Smooth muscle cell (in vitro differentiated cells): ENCODE measurements around the gene RTBDN. TPM values are rescaled to one million over a fixed set of nuclear protein-coding genes. Genes with fewer than 3 reads are reported as not detected.

Experiments
- DNase-seq: peaks from one replicate; lab custom pipeline; 2025; ENCODE audit not compliant: unreplicated experiment; lab: John Stamatoyannopoulos, UW
- H2AFZ ChIP-seq: fragments of 200-600 bp; sonication (generic); 2 replicates; pipeline ENCODE4 v1.6.0; 2016; ENCODE audit warnings: antibody characterized with exemption, low read depth, mild to moderate bottlenecking
- H3F3A ChIP-seq: fragments of 200-600 bp; sonication (generic); 2 replicates; pipeline ENCODE4 v1.6.0; 2017; ENCODE audit warnings: antibody characterized with exemption, low read depth
- H3K27ac ChIP-seq: fragments of 200-600 bp; sonication (generic); 2 replicates; pipeline ENCODE4 v1.5.1; 2016; ENCODE audit warnings: low read depth, mild to moderate bottlenecking
- H3K27me3 ChIP-seq: fragments of 200-600 bp; sonication (generic); 2 replicates; pipeline ENCODE4 v1.6.1; 2016; ENCODE audit warnings: low read depth, mild to moderate bottlenecking
- H3K36me3 ChIP-seq: fragments of 200-600 bp; sonication (generic); 2 replicates; pipeline ENCODE4 v1.5.1; 2016; ENCODE audit warnings: low read depth
- H3K4me1 ChIP-seq: fragments of 200-600 bp; sonication (generic); 2 replicates; pipeline ENCODE4 v1.5.1; 2016; ENCODE audit warnings: low read depth
- H3K4me2 ChIP-seq: fragments of 200-600 bp; sonication (generic); 2 replicates; pipeline ENCODE4 v1.6.0; 2016; ENCODE audit warnings: mild to moderate bottlenecking
- H3K4me3 ChIP-seq: fragments of 200-600 bp; sonication (generic); 2 replicates; pipeline ENCODE4 v1.5.1; 2016; ENCODE audit warnings: mild to moderate bottlenecking
- H3K79me2 ChIP-seq: fragments of 200-600 bp; sonication (generic); 2 replicates; pipeline ENCODE4 v1.6.0; 2016; ENCODE audit warnings: low read depth, mild to moderate bottlenecking
- H3K9ac ChIP-seq: fragments of 200-600 bp; sonication (generic); 2 replicates; pipeline ENCODE4 v1.6.0; 2016; ENCODE audit warnings: low read depth
- H3K9me3 ChIP-seq: fragments of 200-600 bp; sonication (generic); replicated peaks from 2 replicates; pipeline ENCODE4 v1.5.1; 2016; ENCODE audit warnings: low read depth
- H4K20me1 ChIP-seq: fragments of 200-600 bp; sonication (generic); 2 replicates; pipeline ENCODE4 v1.6.0; 2016; ENCODE audit warnings: low read depth
- WGBS: methylation state at CpG from one replicate; pipeline ENCODE4 v1.1.7; 2016; ENCODE audit warnings: low lambda C conversion rate; 5-methylcytosine and 5-hydroxymethylcytosine counted together
- polyA plus RNA-seq: library from polyadenylated mRNA; unstranded; fragments of >200 nt; fragmentation: Nextera tagmentation; extraction: Ambion mirVana; gene quantifications from 2 replicates; pipeline ENCODE4 v1.2.1, GENCODE V29; 2016
- total RNA-seq: library from RNA; depleted of rRNA; stranded (reverse); fragments of >200 nt; gene quantifications from 2 replicates; pipeline ENCODE4 v1.2.3, GENCODE V29; 2014
- TF ChIP-seq, protein P1 (sequence below): fragments of 200-600 bp; sonication (generic); IDR thresholded peaks from 2 replicates; pipeline ENCODE4 v1.5.1; 2017; ENCODE audit warnings: borderline replicate concordance, mild to moderate bottlenecking, antibody characterized with exemption; ENCODE audit not compliant: insufficient read depth, poor library complexity, severe bottlenecking

RTBDN gene
- total and polyA plus RNA-seq, 2 experiments from 2014 or later = 1.7 TPM; not detected in 1

DNA sequence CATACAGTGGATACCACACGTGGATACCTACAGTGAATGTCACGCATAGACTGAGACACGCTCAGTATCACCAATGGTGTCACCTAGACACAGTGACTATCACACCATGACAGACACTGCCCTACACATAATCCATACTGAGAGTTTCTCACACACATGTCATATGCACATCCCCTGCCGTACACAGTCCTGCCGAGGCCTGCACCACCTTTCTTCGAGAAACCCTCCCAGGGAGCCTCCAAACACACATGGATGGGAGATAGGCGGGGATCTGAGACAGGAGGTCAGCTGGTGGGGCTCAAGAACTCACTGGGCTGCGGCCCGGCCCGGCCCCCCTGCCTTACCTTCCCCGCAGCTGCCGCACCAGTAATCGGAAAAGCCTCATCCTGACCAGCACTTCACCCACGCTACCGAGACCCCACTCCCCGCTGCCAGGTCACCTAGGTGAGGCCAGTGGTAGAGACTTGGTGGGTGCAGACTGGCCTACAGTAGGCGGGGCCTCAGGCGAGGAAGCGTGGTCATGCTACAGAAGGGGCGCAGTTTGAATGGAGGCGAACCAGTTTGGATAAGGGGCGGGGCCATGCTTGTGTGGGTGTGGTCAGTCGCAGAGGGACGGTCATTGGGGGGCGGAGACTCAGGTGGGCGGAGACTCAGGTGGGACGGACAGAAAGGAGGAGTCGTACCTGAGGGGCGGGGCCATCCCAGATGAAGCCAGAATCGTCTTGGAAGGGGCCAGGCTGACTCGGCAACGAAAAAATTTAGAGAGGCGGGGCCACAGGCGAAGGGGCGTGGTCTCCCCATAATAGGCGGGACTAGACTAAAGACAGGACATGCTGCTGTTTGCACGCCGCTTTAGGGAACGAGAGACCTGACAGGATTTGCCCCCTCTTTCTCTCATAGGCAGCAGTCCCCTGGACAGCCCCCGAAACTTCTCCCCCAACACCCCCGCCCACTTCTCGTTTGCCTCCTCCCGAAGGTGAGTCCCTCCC lies 6.0 kb upstream of the RTBDN start:
- H3K4me3 ChIP-seq = peak overlapping the region; percentile 38
- no peaks in the 10 kb centered on the region for H4K20me1 ChIP-seq
- no peaks in the 10 kb centered on the region for H3K9me3 ChIP-seq
- peaks cover 8% of the 10 kb centered on the region for H3K4me1 ChIP-seq
- WGBS = 32% methylated on average over 38 of the region's 43 CpGs
- H3K79me2 ChIP-seq = no peaks in the 10 kb centered on the region
- peaks cover 13% of the 10 kb centered on the region for H3F3A ChIP-seq
- no peaks in the 10 kb centered on the region for H3K36me3 ChIP-seq
- no peak for DNase-seq
- peak overlapping the region; percentile 16 for H2AFZ ChIP-seq
- peaks cover 47% of the 10 kb centered on the region for H3K27me3 ChIP-seq
- no peak overlapping the region for H3K9ac ChIP-seq
- H3K27ac ChIP-seq = no peak overlapping the region
- peak overlapping the region; percentile 79 for H3K4me2 ChIP-seq
- TF ChIP-seq, protein P1, sequence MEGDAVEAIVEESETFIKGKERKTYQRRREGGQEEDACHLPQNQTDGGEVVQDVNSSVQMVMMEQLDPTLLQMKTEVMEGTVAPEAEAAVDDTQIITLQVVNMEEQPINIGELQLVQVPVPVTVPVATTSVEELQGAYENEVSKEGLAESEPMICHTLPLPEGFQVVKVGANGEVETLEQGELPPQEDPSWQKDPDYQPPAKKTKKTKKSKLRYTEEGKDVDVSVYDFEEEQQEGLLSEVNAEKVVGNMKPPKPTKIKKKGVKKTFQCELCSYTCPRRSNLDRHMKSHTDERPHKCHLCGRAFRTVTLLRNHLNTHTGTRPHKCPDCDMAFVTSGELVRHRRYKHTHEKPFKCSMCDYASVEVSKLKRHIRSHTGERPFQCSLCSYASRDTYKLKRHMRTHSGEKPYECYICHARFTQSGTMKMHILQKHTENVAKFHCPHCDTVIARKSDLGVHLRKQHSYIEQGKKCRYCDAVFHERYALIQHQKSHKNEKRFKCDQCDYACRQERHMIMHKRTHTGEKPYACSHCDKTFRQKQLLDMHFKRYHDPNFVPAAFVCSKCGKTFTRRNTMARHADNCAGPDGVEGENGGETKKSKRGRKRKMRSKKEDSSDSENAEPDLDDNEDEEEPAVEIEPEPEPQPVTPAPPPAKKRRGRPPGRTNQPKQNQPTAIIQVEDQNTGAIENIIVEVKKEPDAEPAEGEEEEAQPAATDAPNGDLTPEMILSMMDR = no peak

DNA sequence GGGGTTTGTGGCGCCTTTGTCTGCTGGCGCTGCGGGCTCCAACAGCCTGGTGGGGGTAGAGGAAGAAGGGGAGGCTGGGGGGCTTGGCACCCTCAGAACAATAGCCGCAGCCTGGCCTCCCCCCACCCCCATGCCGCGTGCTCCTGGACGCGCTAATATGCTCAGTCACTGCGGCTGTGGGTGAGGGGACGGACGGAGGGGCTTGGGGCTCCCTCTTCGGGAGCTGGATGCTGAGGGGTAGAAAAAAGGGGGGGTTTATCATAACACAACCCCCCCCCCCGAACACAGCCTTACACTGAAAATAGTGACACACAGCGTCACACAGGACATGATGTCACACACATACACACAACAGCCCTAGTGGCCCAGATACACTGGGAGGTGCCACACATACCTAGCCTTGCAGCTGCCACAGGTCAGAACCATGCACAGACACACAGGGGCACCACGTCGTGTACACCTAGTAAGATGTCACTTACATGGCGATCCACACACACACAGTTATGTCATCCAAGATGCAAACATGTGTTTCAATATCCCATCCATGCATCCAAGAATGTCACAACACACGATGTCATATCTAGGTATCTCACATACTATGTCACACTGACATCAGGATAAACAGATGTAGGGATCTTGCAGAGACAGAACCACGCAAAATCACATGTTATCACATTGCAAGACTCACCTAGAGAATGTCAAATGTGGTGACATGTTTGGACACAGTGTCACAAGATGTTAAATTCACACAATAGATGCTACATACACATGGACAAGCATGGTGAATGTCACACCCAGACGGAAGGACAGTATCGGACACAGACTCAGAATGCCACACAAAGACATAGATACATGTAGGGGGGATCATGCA lies 4.7 kb upstream of the RTBDN start:
- Histone ChIP-seq H3F3A (peaks cover 13% of the 10 kb centered on the region), H3K9me3 (no peaks in the 10 kb centered on the region), H3K4me2 (peak overlapping the region; percentile 87), H3K9ac (no peak overlapping the region), H3K27me3 (peaks cover 60% of the 10 kb centered on the region), H2AFZ (no peak overlapping the region), H3K27ac (no peak overlapping the region), H3K4me3 (peak overlapping the region; percentile 47), H3K79me2 (no peaks in the 10 kb centered on the region), H4K20me1 (no peaks in the 10 kb centered on the region), H3K4me1 (peaks cover 8% of the 10 kb centered on the region), H3K36me3 (no peaks in the 10 kb centered on the region)
- 41% methylated on average over 20 of the region's 21 CpGs for WGBS
- TF ChIP-seq, protein P1 = no peak
- no peak for DNase-seq

- TF ChIP-seq, protein P1 = peak; percentile 49
- Histone ChIP-seq H3K79me2 (no peaks in the 10 kb centered on the region), H3K9ac (no peak within 1 kb of the TSS), H3K27me3 (peaks cover 65% of the 10 kb centered on the region), H3K36me3 (no peaks in the 10 kb centered on the region), H3K4me1 (peaks cover 8% of the 10 kb centered on the region), H3K9me3 (no peaks in the 10 kb centered on the region), H3K4me2 (peak within 1 kb of the TSS; percentile 87), H2AFZ (no peak within 1 kb of the TSS), H3K4me3 (peak within 1 kb of the TSS; percentile 47), H4K20me1 (no peaks in the 10 kb centered on the region), H3K27ac (no peak within 1 kb of the TSS), H3F3A (peaks cover 13% of the 10 kb centered on the region)
- no peak for DNase-seq
- 1% methylated on average over 20 of the region's 69 CpGs for WGBS
Measured at GRCh38 chr19:12838182-12838885, 4.0 kb upstream of the RTBDN start, which contains the start of gene MAST1. MAST1 (plus strand) TSS chr19:12838515; CDS start chr19:12838573, 58 bp downstream.
